Kidney epithelial cell (primary cell): ENCODE measurements around the gene C22orf15. TPM values are rescaled to one million over a fixed set of nuclear protein-coding genes. Genes with fewer than 3 reads are reported as not detected.

Experiments used
- DNase-seq: peaks from one replicate; pipeline ENCODE4 v3.0.0-alpha.2; 2010; ENCODE audit warnings: low read depth
- H3K27me3 ChIP-seq: 2 replicates; pipeline ENCODE4 v1.6.0; 2011; ENCODE audit warnings: low read length; ENCODE audit not compliant: control insufficient read depth, insufficient read depth
- H3K36me3 ChIP-seq: 2 replicates; pipeline ENCODE4 v1.5.1; 2011; ENCODE audit warnings: low read length; ENCODE audit not compliant: control insufficient read depth, insufficient read depth
- H3K4me3 ChIP-seq: 2 replicates; pipeline ENCODE4 v1.5.1; 2011; ENCODE audit warnings: low read depth, mild to moderate bottlenecking, control low read depth, low read length
- total RNA-seq: library from RNA; depleted of rRNA; stranded (reverse); fragments of >200 nt; gene quantifications from 2 replicates; pipeline ENCODE4 v1.2.3, GENCODE V29; 2015
- TF ChIP-seq, protein P1 (sequence below): IDR thresholded peaks from 2 replicates; pipeline ENCODE4 v1.5.1; 2011; ENCODE audit warnings: mild to moderate bottlenecking, moderate library complexity, low read length, control low read depth, inconsistent platforms; ENCODE audit not compliant: insufficient read depth, poor library complexity, severe bottlenecking

The C22orf15 gene
- total RNA-seq, 1 donor from 2014 or later, result not detected

DNA sequence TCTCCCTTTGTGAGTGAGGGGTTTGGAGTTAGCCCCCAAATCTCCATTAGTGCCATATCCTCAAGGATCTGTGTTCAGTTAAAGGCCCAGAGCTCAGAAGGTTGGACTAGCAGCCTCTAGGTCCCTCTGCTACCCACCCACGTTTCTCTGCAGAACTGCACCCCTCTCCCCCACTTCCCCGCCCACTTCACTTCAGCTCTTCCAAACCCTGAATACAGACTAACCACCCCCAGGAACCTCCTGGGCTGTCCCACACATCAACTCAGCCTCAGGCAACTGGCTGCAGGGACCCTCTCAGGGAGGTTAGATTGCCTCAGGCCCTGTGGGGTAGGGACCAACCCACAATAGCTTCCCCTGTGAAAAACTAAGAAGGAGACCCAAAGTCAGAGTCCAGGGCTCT is 9.4 kb upstream of the C22orf15 start:
- TF ChIP-seq, protein P1, sequence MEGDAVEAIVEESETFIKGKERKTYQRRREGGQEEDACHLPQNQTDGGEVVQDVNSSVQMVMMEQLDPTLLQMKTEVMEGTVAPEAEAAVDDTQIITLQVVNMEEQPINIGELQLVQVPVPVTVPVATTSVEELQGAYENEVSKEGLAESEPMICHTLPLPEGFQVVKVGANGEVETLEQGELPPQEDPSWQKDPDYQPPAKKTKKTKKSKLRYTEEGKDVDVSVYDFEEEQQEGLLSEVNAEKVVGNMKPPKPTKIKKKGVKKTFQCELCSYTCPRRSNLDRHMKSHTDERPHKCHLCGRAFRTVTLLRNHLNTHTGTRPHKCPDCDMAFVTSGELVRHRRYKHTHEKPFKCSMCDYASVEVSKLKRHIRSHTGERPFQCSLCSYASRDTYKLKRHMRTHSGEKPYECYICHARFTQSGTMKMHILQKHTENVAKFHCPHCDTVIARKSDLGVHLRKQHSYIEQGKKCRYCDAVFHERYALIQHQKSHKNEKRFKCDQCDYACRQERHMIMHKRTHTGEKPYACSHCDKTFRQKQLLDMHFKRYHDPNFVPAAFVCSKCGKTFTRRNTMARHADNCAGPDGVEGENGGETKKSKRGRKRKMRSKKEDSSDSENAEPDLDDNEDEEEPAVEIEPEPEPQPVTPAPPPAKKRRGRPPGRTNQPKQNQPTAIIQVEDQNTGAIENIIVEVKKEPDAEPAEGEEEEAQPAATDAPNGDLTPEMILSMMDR, result no peak

DNA sequence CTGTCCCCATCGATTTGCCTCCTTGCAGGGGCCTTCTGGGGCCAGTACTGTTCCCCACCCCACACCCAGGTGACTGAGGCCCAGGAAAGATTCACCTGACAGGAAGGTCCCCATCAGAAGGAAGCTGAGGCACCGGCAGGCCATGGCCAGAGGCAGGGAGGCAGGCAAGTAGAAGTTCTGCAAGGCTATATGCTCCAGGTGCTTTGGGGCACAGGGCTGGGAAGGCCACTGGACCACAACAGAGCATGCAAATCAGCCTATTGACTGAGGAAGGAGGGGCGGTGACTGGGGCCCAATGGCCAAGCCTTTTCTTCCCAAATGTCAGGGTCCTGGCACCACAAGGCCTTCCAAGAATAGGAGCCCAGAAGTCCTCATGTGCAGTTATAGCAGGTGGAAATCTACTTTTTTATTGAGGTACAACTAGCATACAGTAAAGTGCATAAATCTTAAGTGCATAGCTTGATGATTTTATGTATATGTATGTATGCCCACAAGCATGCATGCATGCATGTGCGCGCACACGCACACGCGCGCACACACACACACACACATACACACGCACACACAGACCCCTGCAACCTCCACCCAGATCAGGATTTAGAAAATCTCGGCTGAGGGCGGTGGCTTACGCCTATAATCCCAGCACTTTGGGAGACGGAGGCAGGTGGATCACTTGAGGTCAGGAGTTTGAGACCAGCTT is 8.4 kb upstream of the C22orf15 start, which contains the start of gene VPREB3:
VPREB3 (minus strand) TSS at position 206 of the 700 bp plus-strand sequence; CDS start at position 144, 62 bp downstream.
- no peaks in the 10 kb centered on the region for H3K27me3 ChIP-seq
- H3K4me3 ChIP-seq, result no peak within 1 kb of the TSS
- no peaks in the 10 kb centered on the region for H3K36me3 ChIP-seq
- TF ChIP-seq, protein P1, result no peak
- DNase-seq, result no peak

More for the DNA sequence above, 9.4 kb upstream of the C22orf15 start:
- no peak for DNase-seq
- Histone ChIP-seq H3K36me3 (no peaks in the 10 kb centered on the region), H3K27me3 (no peaks in the 10 kb centered on the region), H3K4me3 (no peak overlapping the region)

DNA sequence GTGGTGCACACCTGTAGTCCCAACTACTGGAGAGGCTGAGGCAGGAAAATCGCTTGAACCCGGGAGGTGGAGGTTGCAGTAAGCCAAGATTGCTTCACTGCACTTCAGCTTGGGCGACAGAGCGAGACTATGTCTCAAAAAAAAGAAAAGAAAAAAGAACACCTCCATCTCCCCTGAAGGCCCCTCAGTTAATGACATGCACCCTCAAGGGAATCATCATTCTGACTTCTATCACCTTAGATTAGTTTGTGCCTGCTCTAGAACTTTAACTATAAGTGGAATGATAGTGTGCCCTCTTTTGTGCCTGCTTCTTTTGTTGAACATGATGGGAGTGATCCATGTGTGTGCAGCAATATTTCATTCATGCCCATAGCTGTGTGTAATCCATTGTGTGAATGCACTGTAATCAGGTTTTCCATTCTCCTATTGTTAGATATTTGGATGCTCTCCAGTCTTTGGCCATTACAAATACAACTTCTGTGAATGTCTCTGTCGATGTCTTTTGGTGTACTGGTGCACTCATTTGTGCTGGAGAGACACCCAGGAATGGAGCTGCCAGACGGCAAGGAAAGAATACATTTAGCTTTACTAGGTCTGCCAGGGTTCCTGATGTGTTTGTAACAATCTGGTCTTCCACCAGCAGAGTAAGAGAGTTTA is 7.7 kb upstream of the C22orf15 start:
- Histone ChIP-seq H3K4me3 (no peak overlapping the region), H3K36me3 (no peaks in the 10 kb centered on the region), H3K27me3 (no peaks in the 10 kb centered on the region)
- TF ChIP-seq, protein P1, result no peak
- DNase-seq, result no peak

- no peaks in the 10 kb centered on the region for H3K27me3 ChIP-seq
- TF ChIP-seq, protein P1, result no peak
- no peaks in the 10 kb centered on the region for H3K36me3 ChIP-seq
Observed at GRCh38 chr22:23755711-23756110, 7.1 kb upstream of the C22orf15 start.

DNA sequence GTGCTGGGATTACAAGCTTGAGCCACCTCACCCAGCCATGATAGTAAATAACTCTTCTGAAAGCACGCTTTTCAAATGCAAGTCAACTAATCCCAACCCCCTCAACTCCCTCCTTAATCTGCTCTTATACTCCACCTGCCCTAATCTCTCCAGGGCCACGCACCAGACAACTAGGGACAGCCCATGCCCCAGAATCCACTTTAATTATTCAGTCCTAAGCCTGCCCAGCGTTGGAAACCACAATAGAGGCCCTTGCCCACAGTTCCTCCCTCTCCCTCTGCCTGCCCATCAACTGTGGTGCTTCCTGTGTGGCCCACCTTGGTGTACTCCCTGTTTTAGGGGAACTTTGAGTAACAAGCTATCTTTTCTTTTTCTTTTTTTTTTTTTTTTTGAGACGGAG is 5.9 kb upstream of the C22orf15 start:
- no peak for DNase-seq
- H3K36me3 ChIP-seq, result no peaks in the 10 kb centered on the region
- no peaks in the 10 kb centered on the region for H3K27me3 ChIP-seq
- H3K4me3 ChIP-seq, result no peak overlapping the region
- TF ChIP-seq, protein P1, result no peak

More at GRCh38 chr22:23755711-23756110, 7.1 kb upstream of the C22orf15 start:
- no peak overlapping the region for H3K4me3 ChIP-seq
- no peak for DNase-seq
